HCT116 (cell line): ENCODE measurements around the gene CD40. TPM values are rescaled to one million over a fixed set of nuclear protein-coding genes. Genes with fewer than 3 reads are reported as not detected.

ENCODE experiments used
- ATAC-seq: fragments of 200-7000 bp; cut with Tn5 transposase; 2 replicates; pipeline ENCODE4 v1.9.1; 2020; ENCODE audit warnings: mild to moderate bottlenecking, moderate library complexity
- BruUV-seq: library from RNA; stranded (reverse); fragments of 400-500 nt; replicated peaks from 2 replicates; lab custom pipeline; 2021; lab: Mats Ljungman, UMichigan
- CTCF ChIA-PET: fragments of 300-600 bp; sonication (Branson Sonifier 250); formaldehyde crosslinking; loops from one replicate; lab custom pipeline; 2021; ENCODE audit warnings: antibody characterized with exemption; lab: Charles Lee
- POLR2A ChIA-PET: fragments of 300-600, 350-600 bp; sonication (Branson Sonifier 250); formaldehyde crosslinking; loops from one replicate; lab custom pipeline; 2021; ENCODE audit warnings: antibody characterized with exemption; lab: Charles Lee
- RAD21 ChIA-PET, 2 experiments: fragments of 300-600 bp; sonication (Branson Sonifier 250); formaldehyde crosslinking; loops; one replicate each; lab custom pipeline; 2023; ENCODE audit warnings: low total read pairs in 2 of 2; ENCODE audit not compliant: uncharacterized antibody in 2 of 2, unreplicated experiment in 2 of 2, low non-redundant PET in 1 of 2; lab: Charles Lee
- DNase-seq: peaks from one replicate; pipeline ENCODE4 v3.0.0-alpha.2; 2010; ENCODE audit warnings: low read depth, low spot score
- H2AFZ ChIP-seq: fragments of 200-600 bp; shearing (Covaris generic), sonication (generic); 2 replicates; pipeline ENCODE4 v1.6.1; 2017; ENCODE audit warnings: low read depth, mixed run types, mixed read lengths, antibody characterized with exemption, low read length; ENCODE audit not compliant: poor library complexity, severe bottlenecking
- H3K27ac ChIP-seq: 2 replicates; pipeline ENCODE4 v1.5.1; 2012; ENCODE audit warnings: low read depth, low read length
- H3K27me3 ChIP-seq: fragments of 200-600 bp; sonication (generic); 2 replicates; pipeline ENCODE4 v1.6.1; 2016; ENCODE audit warnings: mixed run types, low read length, mixed read lengths; ENCODE audit not compliant: insufficient read depth
- H3K36me3 ChIP-seq, 2 experiments: fragments of 200-500 bp in 1 of 2; fragments of 200-600 bp in 1 of 2; sonication (Bioruptor generic) in 1 of 2; sonication (generic) in 1 of 2; 2 replicates each; pipeline versions ENCODE4 v1.5.1 to v1.6.1; 2014 to 2016; ENCODE audit warnings: low read length in 2 of 2, inconsistent platforms in 1 of 2, mixed read lengths in 1 of 2, mixed run types in 1 of 2; ENCODE audit not compliant: insufficient read depth in 2 of 2, control insufficient read depth in 1 of 2
- H3K4me1 ChIP-seq, 2 experiments: fragments of 200-600 bp in 1 of 2; sonication (generic) in 1 of 2; 2 replicates each; pipeline versions ENCODE4 v1.5.1 to v1.6.1; 2012 to 2017; ENCODE audit warnings: low read length in 2 of 2, inconsistent platforms in 1 of 2, mild to moderate bottlenecking in 1 of 2, mixed read lengths in 1 of 2, mixed run types in 1 of 2, moderate library complexity in 1 of 2; ENCODE audit not compliant: insufficient read depth in 2 of 2, control insufficient read depth in 1 of 2
- H3K4me2 ChIP-seq: fragments of 200-600 bp; sonication (generic); 2 replicates; pipeline ENCODE4 v1.6.1; 2017; ENCODE audit warnings: mixed run types, low read length, mixed read lengths
- H3K4me3 ChIP-seq, 2 experiments: fragments of 200-600 bp in 1 of 2; sonication (generic) in 1 of 2; replicated peaks in 1 of 2; 2 replicates each; pipeline ENCODE4 v1.5.1; 2011 to 2016; ENCODE audit warnings: low read length in 2 of 2, control low read depth in 1 of 2, low read depth in 1 of 2, mild to moderate bottlenecking in 1 of 2, mixed read lengths in 1 of 2, mixed run types in 1 of 2
- H3K79me2 ChIP-seq: fragments of 200-600 bp; sonication (generic); 2 replicates; pipeline ENCODE4 v1.6.1; 2017; ENCODE audit warnings: mild to moderate bottlenecking, mixed run types, low read length, moderate library complexity, mixed read lengths; ENCODE audit not compliant: insufficient read depth
- H3K9ac ChIP-seq: fragments of 200-600 bp; sonication (generic); 2 replicates; pipeline ENCODE4 v1.6.1; 2016; ENCODE audit warnings: low read length, mixed read lengths
- H3K9me2 ChIP-seq: fragments of 200-600 bp; sonication (generic), shearing (Covaris generic); 2 replicates; pipeline ENCODE4 v1.6.1; 2017; ENCODE audit warnings: mixed run types, mild to moderate bottlenecking, moderate library complexity; ENCODE audit not compliant: insufficient read depth
- H3K9me3 ChIP-seq, 2 experiments: fragments of 200-500 bp in 1 of 2; fragments of 200-600 bp in 1 of 2; sonication (Bioruptor generic) in 1 of 2; sonication (generic) in 1 of 2; 2 replicates each; pipeline ENCODE4 v1.6.1; 2014 to 2017; ENCODE audit warnings: low read length in 2 of 2, mixed read lengths in 2 of 2, inconsistent platforms in 1 of 2, low read depth in 1 of 2, mild to moderate bottlenecking in 1 of 2, mixed run types in 1 of 2, moderate library complexity in 1 of 2; ENCODE audit not compliant: control insufficient read depth in 1 of 2, insufficient read depth in 1 of 2
- H4K20me1 ChIP-seq: fragments of 200-600 bp; sonication (generic), shearing (Covaris generic); 2 replicates; pipeline ENCODE4 v1.6.1; 2017; ENCODE audit warnings: mixed run types, mild to moderate bottlenecking, moderate library complexity; ENCODE audit not compliant: insufficient read depth
- CBX3 ChIP-seq: IDR thresholded peaks from 2 replicates; pipeline ENCODE4 v1.6.1; 2012; ENCODE audit warnings: low read depth
- CTCF ChIP-seq, 3 experiments: fragments of 200-600 bp in 1 of 3; sonication (generic) in 1 of 3; IDR thresholded peaks in 2 of 3; conservative IDR thresholded peaks in 1 of 3; 2 replicates each; pipeline ENCODE4 v1.5.1; 2012 to 2017; ENCODE audit warnings: low read depth in 2 of 3, low read length in 2 of 3, antibody characterized with exemption in 1 of 3, borderline replicate concordance in 1 of 3, control low read depth in 1 of 3, mild to moderate bottlenecking in 1 of 3, mixed read lengths in 1 of 3, mixed run types in 1 of 3, moderate library complexity in 1 of 3; ENCODE audit not compliant: insufficient read depth in 1 of 3
- ELF1 ChIP-seq: IDR thresholded peaks from 2 replicates; pipeline ENCODE4 v1.6.1; 2012; ENCODE audit warnings: low read depth, borderline replicate concordance
- FOSL1 ChIP-seq: IDR thresholded peaks from 2 replicates; pipeline ENCODE4 v1.6.1; 2012; ENCODE audit warnings: low read depth
- JUND ChIP-seq: IDR thresholded peaks from 2 replicates; pipeline ENCODE4 v1.6.1; 2012
- POLR2A ChIP-seq: IDR thresholded peaks from 2 replicates; pipeline ENCODE4 v1.7.0; 2011; ENCODE audit warnings: borderline replicate concordance; ENCODE audit not compliant: insufficient read depth, insufficient read length; ENCODE audit errors: extremely low read depth
- RAD21 ChIP-seq: IDR thresholded peaks from 2 replicates; pipeline ENCODE4 v1.6.1; 2012; ENCODE audit warnings: low read depth, mild to moderate bottlenecking
- SIN3A ChIP-seq: IDR thresholded peaks from 2 replicates; pipeline ENCODE4 v1.6.1; 2012; ENCODE audit warnings: low read depth
- YY1 ChIP-seq: IDR thresholded peaks from 2 replicates; pipeline ENCODE4 v1.6.1; 2011; ENCODE audit warnings: low read length, low read depth, moderate library complexity, mild to moderate bottlenecking; ENCODE audit not compliant: insufficient replicate concordance; ENCODE audit errors: extremely low read depth
- ZBTB33 ChIP-seq: IDR thresholded peaks from 2 replicates; pipeline ENCODE4 v1.6.1; 2011; ENCODE audit warnings: mild to moderate bottlenecking, low read length, moderate library complexity; ENCODE audit not compliant: insufficient replicate concordance; ENCODE audit errors: extremely low read depth
- ZFX ChIP-seq: fragments of 450-650 bp; IDR thresholded peaks from 2 replicates; pipeline ENCODE4 v1.6.1; 2017
- intact Hi-C: fragments of 100-400 bp; cut with micrococcal nuclease; formaldehyde crosslinking; loops from 2 replicates; pipeline ENCODE4 v1.10.0; 2022
- total RNA-seq: library from RNA; stranded (reverse); gene quantifications from one replicate; pipeline ENCODE4 v1.2.1, GENCODE V29; 2021; ENCODE audit not compliant: unreplicated experiment
- TF ChIP-seq, protein P1 (sequence below): IDR thresholded peaks from 2 replicates; pipeline ENCODE4 v1.6.1; 2012

Gene CD40
- total RNA-seq, 1 experiment from 2014 or later: 21.3 TPM

- BruUV-seq: no TSS peak
- H3K27ac ChIP-seq: no peak overlapping the region
- no peaks in the 10 kb centered on the region; the same call in 1 of the 2 replicates for H3K27me3 ChIP-seq
- no peak for DNase-seq
- RAD21 ChIA-PET: no interaction called here
- no peaks in the 10 kb centered on the region for H3K36me3 ChIP-seq
- H3K4me2 ChIP-seq: no peak overlapping the region
- POLR2A ChIA-PET: no interaction called here
- no peak overlapping the region for H3K9ac ChIP-seq
- no peaks in the 10 kb centered on the region for H4K20me1 ChIP-seq
- H3K9me3 ChIP-seq: no peaks in the 10 kb centered on the region
- no peak for TF ChIP-seq ELF1
- TF ChIP-seq, protein P1, sequence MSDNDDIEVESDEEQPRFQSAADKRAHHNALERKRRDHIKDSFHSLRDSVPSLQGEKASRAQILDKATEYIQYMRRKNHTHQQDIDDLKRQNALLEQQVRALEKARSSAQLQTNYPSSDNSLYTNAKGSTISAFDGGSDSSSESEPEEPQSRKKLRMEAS: no peak
- no peak for TF ChIP-seq JUND
- TF ChIP-seq ZFX: no peak
- TF ChIP-seq CBX3: no peak
- TF ChIP-seq SIN3A: no peak
- no peak for TF ChIP-seq RAD21
- no peaks in the 10 kb centered on the region for H3K4me1 ChIP-seq
- CTCF ChIA-PET: interaction anchor here (1.2 kb wide), 1 partner anchor 23 kb away, joined by 3 read pairs; no protein-coding TSS in a partner anchor
- intact Hi-C loops: no loop called here
- no peaks in the 10 kb centered on the region for H3K79me2 ChIP-seq
- no peak for ATAC-seq
- no peak overlapping the region for H2AFZ ChIP-seq
- H3K4me3 ChIP-seq: no peak overlapping the region
- H3K9me2 ChIP-seq: no peaks in the 10 kb centered on the region
Observed at GRCh38 chr20:46150943-46151342, 32.8 kb downstream of the CD40 start.

- Histone ChIP-seq H3K79me2 (no peaks in the 10 kb centered on the region), H3K4me3 (no peak overlapping the region), H3K9me3 (no peaks in the 10 kb centered on the region), H3K4me2 (no peak overlapping the region), H3K27me3 (no peaks in the 10 kb centered on the region; the same call in 1 of the 2 replicates), H3K36me3 (no peaks in the 10 kb centered on the region), H3K4me1 (no peaks in the 10 kb centered on the region), H3K9ac (no peak overlapping the region), H4K20me1 (no peaks in the 10 kb centered on the region), H3K9me2 (no peaks in the 10 kb centered on the region), H2AFZ (no peak overlapping the region), H3K27ac (no peak overlapping the region)
- ChIA-PET CTCF (interaction anchor here (0.8 to 1.0 kb wide), 2 partner anchors 19 to 29 kb away, joined by 3 read pairs; no protein-coding TSS in a partner anchor), RAD21 (no interaction called here), POLR2A (interaction anchor here (1.3 kb wide), 1 partner anchor 15 kb away, joined by 4 read pairs; no protein-coding TSS in a partner anchor)
- intact Hi-C loops: no loop called here
- ATAC-seq (peak; percentile 83), DNase-seq (no peak)
- no TSS peak for BruUV-seq
- TF ChIP-seq RAD21: no peak
- TF ChIP-seq POLR2A: no peak
- TF ChIP-seq ZBTB33: no peak
- no peak for TF ChIP-seq FOSL1
- TF ChIP-seq ELF1: no peak
- TF ChIP-seq CTCF (IDR thresholded peaks at IDR 0.05 in 2 of 3, conservative IDR thresholded peaks at IDR 0.05 in 1 of 3; ENCODE audit: borderline replicate concordance in 1 of 3, insufficient read depth in 1 of 3, low read depth in 2 of 3, low read length in 2 of 3): peak in 2 of 3 experiments; percentile 84 to 86; a peak in 4 of 6 replicates
- TF ChIP-seq YY1: no peak
Observed at GRCh38 chr20:46151936-46152335, 33.8 kb downstream of the CD40 start.
